GM19438 (cell line): ENCODE measurements around the gene TBL1X.

Experiments used
- ATAC-seq: cut with Tn5 transposase; IDR thresholded peaks from one replicate; pipeline ENCODE4 v1.9.1; 2021; ENCODE audit warnings: low read depth; ENCODE audit not compliant: unreplicated experiment

Gene TBL1X

DNA sequence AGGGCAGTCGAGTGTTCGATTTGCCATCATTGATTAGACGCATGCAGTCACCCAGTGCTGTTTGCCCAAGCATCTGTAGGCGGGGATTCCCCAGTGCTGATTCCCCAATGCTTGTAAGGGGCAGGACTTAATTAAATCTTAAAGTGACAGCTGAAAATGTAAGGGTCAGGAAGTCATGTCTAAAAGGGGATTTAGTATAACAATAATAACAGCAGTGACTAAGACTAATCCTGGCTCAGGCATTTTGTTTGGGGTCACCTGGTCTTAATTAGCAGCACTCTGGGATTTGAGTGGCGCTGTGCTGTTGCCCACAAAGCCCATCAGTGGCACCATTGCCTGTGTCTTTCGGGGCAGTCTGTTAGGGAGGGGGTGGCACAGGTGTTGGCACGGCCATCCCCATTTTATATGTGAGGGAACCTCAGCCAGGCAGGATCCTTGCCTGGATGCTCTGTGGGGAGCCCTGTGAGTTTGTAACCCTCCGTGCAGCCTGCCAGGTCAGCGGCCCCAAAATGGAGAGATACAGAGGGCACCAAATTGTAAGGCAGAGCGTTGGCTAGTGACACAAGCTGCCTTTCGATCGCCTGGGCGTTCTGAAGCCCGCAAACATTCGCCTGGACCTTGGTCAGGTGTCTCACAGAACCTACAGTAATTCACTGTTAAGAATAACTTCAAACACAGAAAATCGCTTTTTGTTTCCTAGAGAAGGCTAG lies 146.7 kb downstream of the TBL1X start:
- no peak for ATAC-seq

DNA sequence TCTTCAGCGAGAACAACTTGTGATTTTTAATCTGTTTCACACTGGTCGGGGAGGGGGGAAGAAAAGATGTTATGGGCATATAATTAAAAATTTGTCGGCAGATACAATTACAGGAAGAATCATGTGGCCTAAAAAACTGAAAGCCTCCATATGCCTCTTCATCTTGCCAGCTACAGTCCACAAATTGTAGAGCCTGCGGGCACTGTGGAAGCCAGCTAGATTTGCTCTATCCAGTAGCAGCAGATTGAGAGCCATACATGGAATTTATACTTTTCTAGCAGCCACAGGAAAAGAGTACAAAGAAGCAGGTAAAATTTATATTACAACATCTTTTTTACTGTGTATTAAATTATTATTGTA lies 147.3 kb downstream of the TBL1X start:
- no peak for ATAC-seq

DNA sequence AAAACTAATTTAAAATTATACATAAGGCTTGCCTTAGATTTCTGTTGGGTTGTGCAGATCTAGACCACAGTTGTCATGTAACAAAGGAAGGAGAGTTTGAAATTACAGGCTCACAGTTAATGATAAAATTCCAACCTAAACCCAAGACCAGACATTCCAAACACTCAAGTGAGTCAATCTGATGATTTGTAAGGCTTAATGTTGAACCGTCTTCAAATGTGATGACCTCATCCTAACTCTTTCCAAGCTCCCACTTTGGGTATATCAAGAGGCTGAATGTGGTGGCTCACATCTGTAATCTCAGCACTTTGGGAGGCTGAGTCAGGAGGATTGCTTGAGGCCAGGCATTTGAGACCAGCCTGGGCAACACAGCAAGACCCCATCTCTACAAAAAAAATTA lies 149.2 kb downstream of the TBL1X start:
- ATAC-seq: no peak

DNA sequence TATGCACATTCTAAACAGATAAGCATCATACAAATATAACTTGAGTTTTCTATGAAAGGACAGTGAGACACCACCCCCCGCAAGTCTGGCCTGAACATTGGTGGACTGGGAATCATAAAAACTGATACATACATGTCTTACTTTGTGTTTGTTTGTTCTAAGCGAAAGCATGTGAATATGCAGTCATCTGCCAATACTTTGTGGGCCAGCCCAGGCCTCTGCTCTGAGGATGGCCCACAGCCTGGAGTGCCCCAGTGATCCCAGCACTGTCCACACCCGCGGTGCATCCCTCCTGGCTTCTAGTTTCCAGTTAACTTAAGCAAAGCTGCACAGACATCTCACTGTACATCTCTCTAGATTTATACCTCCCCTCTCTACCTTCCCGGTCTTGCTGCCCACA lies 154.3 kb downstream of the TBL1X start:
- no peak for ATAC-seq

DNA sequence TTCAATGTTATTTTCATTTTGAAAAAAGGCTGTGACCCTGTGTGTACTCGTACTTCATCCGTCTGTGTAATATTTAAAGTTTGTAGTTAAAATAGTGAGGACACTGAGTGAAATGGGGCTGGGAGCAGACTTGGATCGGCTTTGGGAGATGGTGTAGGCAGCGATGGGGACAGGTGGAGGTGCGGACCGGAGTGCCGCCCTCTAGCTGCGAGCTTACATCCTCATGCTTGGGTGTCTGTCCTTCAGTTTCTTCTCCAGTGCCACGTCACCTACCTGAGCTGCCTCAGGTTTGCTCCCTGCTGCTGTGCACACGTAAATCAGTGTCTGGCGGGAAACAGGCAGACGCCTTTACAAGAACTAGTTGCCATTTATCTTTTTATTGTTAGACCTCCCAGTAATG lies 154.7 kb downstream of the TBL1X start:
- ATAC-seq: no peak

DNA sequence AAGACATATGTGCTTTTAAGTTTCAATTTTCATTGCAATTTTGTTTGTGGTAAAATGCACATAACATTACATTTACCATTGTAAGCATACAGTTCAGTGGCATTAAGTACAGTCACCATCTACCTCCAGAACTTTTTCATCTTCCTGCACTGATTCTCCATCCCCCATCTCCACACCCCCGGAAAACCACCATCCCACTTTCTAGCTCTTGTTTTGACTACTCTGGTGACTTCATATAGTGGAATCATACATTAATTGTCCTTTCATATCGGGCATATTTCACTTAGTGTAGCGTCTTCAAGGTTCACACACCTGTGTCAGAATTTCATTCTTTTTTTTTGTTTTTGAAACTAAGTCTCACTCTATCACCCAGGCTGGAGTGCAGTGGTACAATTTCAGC lies 157.3 kb downstream of the TBL1X start:
- ATAC-seq: no peak

DNA sequence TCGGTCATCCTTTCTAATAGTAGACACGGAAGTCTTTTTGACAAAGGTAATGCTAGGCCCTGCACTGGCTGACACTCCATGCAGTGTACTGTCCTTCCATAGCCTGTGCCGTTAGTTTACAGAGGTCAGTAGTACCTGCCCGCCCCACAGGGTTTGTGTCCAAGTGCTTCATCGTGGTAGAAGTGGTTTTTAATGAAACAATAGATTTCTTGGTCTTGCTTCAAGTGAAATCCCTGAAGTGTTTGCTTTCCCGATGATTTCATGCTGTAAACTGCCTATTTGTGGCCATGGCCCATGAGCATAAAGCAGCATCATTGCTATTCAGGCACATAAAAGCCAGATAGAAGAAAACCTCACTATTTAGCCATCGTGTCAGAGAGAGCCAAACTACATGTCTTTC lies 161.5 kb downstream of the TBL1X start:
- ATAC-seq: no peak

DNA sequence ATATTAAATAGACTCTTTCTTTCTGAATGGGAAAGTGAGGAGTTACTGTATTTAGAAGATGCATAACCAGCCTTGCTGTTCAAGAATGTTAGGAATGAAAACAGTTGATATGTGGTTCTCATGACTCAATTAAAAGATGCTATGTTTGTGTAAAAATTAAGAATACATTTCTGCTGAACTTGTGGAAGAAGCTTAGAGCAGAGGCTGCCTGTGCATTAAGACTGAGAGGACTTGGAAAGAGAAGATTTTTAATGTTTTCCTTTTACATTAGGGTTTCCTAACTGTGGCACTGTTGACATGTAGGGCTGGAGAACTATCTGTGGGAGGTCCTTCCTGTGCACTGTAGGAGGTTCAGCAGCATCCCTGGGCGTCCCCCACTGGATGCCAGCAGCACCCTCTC lies 163.1 kb downstream of the TBL1X start:
- no peak for ATAC-seq

DNA sequence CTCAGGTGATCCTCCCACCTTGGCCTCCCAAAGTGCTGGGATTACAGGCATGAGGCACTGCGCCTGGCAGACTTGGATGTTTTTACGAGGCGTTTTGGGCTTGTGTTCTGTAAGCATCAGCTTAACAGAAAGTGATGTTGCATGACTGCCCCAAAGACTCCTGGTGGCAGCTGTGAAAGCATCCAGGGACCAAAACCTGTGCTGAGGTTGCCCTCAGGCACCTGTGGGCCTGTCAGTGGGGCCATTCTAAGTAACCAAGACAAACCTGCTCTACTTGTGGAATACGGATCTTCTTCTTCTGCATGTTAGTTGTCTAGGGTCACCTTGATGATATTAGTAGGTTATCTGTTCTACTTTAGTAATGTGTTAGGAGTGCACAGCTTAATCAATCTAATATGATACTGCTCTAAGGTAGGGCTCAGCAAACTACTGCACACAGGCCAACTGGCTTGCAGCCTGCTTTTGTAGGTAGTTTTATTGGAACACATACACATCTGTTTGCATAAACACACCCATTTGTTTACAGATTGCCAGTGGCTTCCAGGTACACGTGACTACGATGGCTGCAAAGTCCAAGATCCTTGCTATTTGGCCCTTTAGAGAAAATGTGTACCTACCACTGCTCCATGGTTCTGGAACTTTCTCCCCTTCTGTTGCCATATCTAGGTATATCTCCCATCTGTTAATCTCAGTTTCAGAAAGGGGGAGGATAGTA lies 164.1 kb downstream of the TBL1X start:
- ATAC-seq: no peak

DNA sequence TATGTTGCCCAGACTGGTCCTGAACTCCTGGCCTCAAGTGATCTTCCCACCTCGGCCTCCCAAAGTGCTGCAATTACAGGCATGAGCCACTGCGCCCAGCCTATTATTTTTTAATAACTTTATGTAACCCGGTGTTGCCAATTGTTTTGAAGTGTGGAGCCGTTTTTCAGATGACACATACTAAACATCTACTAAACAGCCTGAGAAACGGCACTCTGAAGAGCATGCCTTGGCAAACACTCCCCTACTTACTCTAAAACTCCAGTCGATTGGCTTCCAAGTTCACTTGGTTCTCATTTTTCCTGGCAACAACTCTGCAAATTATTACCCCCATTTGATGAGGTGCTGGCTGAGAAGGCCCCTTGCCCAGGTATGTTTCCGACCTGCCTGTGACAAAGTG lies 169.7 kb downstream of the TBL1X start:
- ATAC-seq: no peak

DNA sequence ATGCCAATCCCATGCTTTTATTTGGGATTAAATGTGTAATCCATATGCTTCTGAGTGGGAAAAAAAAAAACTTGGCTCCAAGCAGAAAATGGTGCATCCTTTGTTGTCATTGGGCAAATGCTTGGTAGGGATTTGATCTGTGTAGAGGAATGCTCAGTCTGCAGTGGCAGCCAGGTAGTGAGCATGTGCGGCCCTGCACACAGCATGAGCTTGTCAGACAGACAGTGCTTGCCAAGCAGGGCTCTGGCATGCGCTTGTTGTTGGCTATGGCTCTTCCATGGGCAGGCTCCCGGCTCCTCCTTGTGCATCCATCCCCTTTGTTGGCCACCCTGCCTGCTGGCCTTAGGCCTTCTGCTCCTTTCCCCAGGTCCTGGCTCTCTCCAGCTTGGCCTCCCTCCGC lies 170.5 kb downstream of the TBL1X start:
- ATAC-seq: no peak

DNA sequence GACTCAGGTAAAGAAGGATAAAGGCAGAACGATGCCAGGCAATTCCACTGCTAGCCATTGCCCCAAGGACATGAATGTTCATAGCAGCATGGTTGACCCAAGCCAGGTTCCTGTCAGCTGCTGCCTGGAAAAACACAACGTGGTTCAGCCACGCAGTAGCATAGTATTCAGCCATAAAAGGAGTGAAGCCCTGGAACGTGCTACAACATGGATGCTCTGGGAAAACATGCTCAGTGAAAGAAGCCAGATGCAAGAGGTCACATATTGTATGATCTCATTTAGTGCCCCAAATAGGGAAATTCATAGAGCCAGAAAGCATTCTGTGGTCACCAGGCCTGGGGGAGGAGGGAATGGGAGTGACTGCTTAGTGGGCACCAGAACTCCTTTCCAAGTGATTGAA lies 170.9 kb downstream of the TBL1X start:
- ATAC-seq: no peak

DNA sequence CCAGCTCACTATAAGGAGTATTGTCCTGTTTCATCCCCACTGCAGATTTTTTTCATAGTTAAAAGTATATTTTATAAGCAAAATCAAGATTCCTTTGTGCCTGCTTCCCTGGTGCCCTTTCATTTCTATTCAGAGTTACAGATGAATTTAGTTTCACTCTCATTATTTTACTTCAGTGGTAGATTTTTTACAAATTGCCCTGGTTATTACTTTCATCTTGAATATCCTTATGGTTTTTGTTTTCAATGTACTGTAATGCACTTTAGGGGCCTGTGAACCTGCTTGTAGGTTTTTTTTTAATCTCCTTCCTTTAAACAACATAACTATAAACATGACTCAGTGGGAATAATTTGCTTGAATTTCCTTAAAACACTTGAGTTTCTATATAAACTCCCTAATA lies 174.0 kb downstream of the TBL1X start:
- no peak for ATAC-seq

DNA sequence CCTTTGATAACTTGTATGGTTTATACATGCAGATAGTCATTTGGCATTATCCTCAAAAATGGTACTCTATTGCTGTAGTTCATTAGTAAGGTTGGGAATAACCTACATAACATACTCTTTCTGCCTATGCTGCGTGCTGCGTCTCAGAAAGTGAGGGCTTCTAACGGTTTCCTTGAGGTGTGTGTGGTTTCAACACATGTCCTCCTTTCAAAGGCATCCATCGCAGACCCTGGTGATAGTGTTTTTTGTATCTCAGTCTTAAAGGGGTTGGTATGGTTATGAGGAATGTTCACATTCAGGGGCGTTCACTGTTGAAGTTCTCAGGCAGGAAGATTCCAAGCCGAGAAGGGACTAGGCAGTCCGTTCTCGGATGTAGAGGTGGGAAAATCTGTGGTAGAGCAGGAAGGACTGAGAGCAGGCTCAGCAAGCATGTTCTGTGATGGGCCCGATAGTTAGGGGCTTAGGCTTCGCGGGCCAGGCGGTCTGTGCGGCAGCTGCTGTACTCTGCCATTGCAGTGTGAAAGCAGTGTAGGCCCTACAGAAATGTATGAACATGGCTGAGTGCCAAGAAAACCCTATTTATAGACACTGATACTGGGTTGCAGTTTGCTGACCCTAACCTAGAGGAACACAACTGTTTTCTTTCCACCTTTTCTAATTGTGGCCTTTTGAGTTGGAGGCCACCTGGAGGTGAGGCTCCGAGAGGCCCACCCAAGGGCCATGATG lies 177.6 kb downstream of the TBL1X start:
- ATAC-seq: no peak

DNA sequence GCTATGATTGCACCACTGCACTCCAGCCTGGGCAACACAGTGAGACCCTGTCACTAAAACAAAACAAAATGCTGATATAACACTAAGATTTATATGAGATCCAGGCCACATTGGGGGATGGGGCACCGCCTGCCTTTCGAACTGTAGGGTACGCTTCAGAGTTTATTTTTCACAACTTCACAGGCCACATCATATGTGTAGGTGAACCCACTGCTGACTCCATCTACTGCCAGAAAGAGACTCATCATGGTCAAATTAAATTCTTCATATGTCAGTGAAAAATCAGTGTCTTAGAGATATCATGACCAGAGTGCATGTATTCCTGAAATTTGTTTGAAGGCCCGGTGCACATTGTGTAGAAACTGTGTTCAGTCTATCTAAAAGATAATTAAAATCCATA lies 178.9 kb downstream of the TBL1X start:
- ATAC-seq: no peak

DNA sequence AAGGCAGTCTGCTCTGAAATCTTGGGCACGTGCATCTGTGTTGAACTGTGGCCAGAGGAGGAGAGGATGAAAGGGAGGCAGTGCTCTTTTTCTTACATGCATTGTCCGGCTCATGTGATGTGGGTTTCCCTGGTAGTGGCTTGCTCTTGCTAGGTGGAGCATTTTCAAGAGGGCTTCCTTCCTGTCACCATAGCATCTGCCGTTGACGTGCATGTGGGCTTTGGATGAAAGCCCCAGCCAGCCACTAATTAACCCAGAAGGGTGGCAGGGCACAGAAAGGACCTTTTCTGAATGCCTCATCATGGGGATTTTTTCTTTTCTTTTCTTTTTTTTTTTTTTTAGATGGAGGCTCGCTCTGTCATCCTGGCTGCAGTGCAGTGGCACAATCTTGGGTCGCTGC lies 179.5 kb downstream of the TBL1X start:
- ATAC-seq: no peak

DNA sequence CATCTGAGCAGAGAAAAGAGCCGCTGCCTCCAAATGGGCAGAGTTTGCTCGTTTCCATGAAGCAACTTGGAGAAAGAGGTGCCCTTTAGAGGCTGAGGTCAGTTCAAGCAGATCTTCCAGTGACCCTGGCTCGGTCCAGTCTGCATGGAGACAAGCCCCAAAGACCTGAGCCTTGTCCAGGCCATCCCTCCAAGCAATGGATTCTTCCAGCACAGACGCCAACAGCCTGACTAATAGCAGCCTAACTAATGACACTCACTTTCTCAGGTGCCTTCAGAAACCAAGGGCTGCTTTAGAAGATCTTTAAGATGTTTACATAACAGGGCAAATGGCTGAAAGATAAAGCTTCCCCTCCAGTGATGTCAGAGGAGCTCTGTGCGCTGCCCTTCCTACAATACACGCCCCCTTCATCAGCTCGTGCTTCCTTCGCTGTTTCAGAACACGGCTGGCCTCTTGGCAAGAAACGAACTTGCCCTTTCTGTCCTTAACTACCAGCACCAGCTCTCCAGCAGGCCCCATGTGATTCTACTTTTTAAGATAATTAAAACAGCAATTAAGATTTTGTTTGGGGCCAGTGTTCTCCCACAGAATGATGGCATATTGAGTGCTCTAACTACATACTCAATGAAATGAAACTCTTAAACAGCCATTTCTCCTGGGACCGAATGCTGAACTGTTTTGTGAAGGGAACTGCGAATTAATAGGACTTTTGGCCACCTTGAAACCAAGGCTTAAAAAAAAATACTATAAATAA lies 181.8 kb downstream of the TBL1X start:
- ATAC-seq: no peak

DNA sequence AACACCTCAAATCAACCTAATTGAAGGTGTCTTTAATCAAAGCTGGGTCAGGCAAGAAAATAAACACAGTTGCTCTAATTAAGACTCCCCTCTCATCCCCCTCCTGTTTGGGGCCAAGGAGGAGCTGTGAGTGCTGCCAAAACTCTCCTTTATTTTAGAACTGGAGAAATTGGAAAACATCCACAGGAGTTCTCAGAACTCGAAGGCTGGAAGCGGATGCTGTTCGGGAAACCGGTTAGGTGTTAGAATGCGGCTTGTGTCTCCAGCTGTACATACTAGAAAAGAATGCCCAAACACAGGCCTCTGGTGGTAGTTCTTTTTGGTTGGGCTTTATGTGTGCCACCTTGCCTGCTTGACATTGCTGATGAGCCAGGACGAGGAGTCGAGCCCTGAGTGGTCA lies 182.6 kb downstream of the TBL1X start:
- ATAC-seq: no peak

DNA sequence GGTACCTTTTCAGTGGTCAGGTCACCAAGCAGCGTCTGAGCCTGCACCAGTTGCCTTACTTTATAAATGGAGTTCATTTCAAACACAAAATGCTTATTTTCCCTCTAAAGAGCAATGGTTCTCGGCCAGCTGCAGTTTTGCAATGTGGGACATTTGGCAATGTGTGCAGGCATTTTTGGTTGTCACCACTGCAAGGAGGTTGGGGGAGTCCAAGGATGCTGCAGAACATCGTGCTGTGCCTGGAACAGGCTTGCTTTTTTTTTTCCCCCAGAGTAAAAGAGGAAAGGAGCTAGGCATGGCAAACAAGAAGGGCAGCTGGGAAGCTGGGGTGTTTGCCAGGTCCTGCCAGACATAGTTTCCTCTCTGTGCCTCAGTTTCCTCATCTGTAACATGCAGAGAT lies 185.2 kb downstream of the TBL1X start:
- no peak for ATAC-seq

DNA sequence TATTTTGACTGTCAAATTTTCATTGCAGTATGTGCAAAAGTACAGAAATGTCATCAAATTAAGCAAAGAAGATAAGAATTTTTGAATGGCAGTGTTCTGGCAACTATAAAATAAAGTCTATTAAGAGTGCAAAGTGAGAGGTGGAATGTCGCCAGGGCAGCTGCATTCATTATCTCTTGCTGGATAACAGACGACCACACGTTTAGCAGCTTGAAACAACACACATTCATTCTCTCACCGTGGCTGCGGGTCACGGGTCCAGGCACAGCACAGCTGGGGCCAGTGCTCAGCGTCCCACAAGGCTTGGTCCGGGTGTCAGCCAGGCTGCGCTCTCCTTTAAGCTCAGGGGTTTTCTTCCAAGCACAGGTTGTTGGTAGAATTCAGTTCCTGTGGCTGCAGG lies 186.9 kb downstream of the TBL1X start:
- no peak for ATAC-seq

DNA sequence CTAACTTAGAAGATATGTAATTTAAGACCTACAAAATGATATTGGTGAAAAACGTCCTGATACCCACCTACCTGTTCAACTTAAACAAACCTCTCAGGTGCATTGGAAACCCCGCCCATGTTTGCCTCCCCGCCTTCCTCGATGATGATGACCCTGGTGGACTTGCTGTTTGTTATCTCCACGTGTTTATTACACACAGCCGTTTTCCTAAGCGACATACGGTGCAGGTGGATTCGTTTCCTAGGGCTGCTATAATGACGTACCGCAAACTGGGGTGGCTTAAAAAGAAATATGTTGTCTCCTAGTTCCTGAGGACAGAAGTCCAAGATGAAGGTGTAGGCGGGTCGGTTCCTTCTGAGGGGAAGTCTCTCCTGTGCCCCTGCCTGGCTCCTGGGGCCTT lies 190.1 kb downstream of the TBL1X start:
- no peak for ATAC-seq
